Measurements from ENCODE around the gene MSH6. TPM values are rescaled to one million over a fixed set of nuclear protein-coding genes. Genes with fewer than 3 reads are reported as not detected.

The MSH6 gene
- total RNA-seq, 2 experiments from 2014 or later: 37.3 to 38.5 TPM

DNA sequence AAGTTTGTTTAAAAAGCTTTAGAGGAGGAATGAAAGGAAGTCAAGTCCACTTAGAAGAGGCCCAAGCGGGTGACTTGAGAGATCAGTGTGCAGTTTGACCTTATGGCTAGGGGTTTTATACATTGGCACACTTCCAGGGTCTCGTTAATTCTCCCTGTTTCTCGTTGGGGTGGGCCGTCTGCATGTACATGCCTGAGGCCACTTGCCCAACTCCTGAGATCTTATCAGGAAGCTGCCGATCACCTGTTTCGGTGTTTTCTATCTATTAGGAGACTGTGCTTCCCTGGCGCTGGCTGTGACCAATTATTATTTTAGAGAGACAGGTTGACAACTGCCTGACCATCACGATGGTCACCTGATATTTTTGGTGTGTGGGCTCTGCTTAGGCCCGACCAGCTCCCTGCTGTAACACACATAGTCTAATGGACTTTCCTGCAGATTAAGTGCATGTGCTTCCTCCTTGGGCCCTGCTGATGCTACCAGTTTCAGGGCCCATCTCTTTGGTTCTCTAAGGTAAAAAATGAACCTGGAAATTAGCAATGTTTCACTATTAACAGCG lies 31.0 kb upstream of the MSH6 start:
- ChIA-PET CTCF (interaction anchor here (0.5 to 3.2 kb wide), 2 partner anchors 16 to 146 kb away, joined by 4 to 14 read pairs; no protein-coding TSS in a partner anchor), POLR2A (no interaction called here)
- H3K9me3 Mint-ChIP-seq: no peaks in the 10 kb centered on the region
- no peak overlapping the region for H3K4me3 Mint-ChIP-seq
- Histone ChIP-seq H3K4me1 (ENCODE audit: insufficient read depth, low read length) (peaks cover 4% of the 10 kb centered on the region), H3K36me3 (ENCODE audit: insufficient read depth, low read length) (no peaks in the 10 kb centered on the region), H3K4me3 (ENCODE audit: low read length) (no peak overlapping the region), H3K27ac (ENCODE audit: low read depth in 1 of 2, low read length in 2 of 2) (no peak overlapping the region), H3K27me3 (ENCODE audit: control insufficient read depth in 1 of 2, insufficient read depth in 2 of 2, low read length in 2 of 2) (no peaks in the 10 kb centered on the region), H3K9me3 (ENCODE audit: control insufficient read depth in 1 of 2, insufficient read depth in 1 of 2, low read length in 2 of 2) (peaks cover 11 to 17% of the 10 kb centered on the region in 2 experiments)
- H3K27me3 Mint-ChIP-seq: no peaks in the 10 kb centered on the region
- DNase-seq: no peak
- no peak for ATAC-seq (ENCODE audit: poor library complexity)
- TF ChIP-seq CTCF (IDR thresholded peaks at IDR 0.05): no peak
- intact Hi-C loops (cut with DNase I, micrococcal nuclease): no loop called here
- no peaks in the 10 kb centered on the region for H3K36me3 Mint-ChIP-seq (ENCODE audit: low read depth)
- H3K4me1 Mint-ChIP-seq (ENCODE audit: low read depth): peaks cover 5% of the 10 kb centered on the region
- H3K27ac Mint-ChIP-seq: no peak overlapping the region

DNA sequence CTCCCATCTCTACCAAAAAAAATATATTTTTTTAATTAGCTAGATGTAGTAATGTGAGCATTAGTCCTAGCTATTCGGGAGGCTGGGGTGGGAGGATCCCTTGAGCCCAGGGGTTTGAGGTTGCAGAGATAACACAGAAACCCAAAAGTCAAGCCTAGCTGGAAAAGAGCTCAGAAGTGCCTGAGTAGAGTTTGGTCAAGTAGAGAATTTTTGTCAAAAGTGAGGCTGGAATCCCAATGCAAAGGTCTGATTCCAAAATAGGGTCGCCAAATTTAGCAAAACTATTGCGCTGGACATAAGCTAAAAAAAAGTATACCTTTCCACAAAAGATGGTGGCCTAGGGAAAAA lies 15.5 kb upstream of the MSH6 start:
- ATAC-seq (ENCODE audit: poor library complexity) (no peak), DNase-seq (no peak)
- no peaks in the 10 kb centered on the region for H3K36me3 ChIP-seq (ENCODE audit: insufficient read depth, low read length)
- POLR2A ChIA-PET: interaction anchor here (0.5 to 1.1 kb wide), 4 partner anchors 15 to 494 kb away, joined by 3 to 9 read pairs (median 6); partner anchors contain the start of gene MSH6
- H3K4me1 ChIP-seq (ENCODE audit: insufficient read depth, low read length): peaks cover 8% of the 10 kb centered on the region
- Mint-ChIP-seq H3K27me3 (peaks cover 4% of the 10 kb centered on the region), H3K36me3 (ENCODE audit: low read depth) (no peaks in the 10 kb centered on the region), H3K4me1 (ENCODE audit: low read depth) (peaks cover 4% of the 10 kb centered on the region), H3K9me3 (no peaks in the 10 kb centered on the region), H3K27ac (no peak overlapping the region), H3K4me3 (no peak overlapping the region)
- H3K27ac ChIP-seq (ENCODE audit: low read depth in 1 of 2, low read length in 2 of 2): no peak overlapping the region
- intact Hi-C loops (cut with DNase I, micrococcal nuclease): loop anchor here in 1 of 2 experiments (5.0 kb wide), 2 partner anchors 250 to 340 kb away; no protein-coding TSS in a partner anchor
- no peaks in the 10 kb centered on the region for H3K9me3 ChIP-seq (ENCODE audit: control insufficient read depth in 1 of 2, insufficient read depth in 1 of 2, low read length in 2 of 2)
- no peak overlapping the region for H3K4me3 ChIP-seq (ENCODE audit: low read length)
- CTCF ChIA-PET: interaction anchor here (0.6 to 1.5 kb wide), 19 partner anchors 9 to 761 kb away, joined by 3 to 14 read pairs (median 4); partner anchors contain the start of genes MSH2 and MSH6
- H3K27me3 ChIP-seq (ENCODE audit: control insufficient read depth in 1 of 2, insufficient read depth in 2 of 2, low read length in 2 of 2): no peaks in the 10 kb centered on the region
- no peak for TF ChIP-seq CTCF (IDR thresholded peaks at IDR 0.05)

GRCh38 chr2:47767880-47768609 lies 14.9 kb upstream of the MSH6 start:
- peak; percentile 42 to 81 (median 64) for DNase-seq
- Histone ChIP-seq H3K27me3 (ENCODE audit: control insufficient read depth in 1 of 2, insufficient read depth in 2 of 2, low read length in 2 of 2) (no peaks in the 10 kb centered on the region), H3K9me3 (ENCODE audit: control insufficient read depth in 1 of 2, insufficient read depth in 1 of 2, low read length in 2 of 2) (no peaks in the 10 kb centered on the region), H3K4me1 (ENCODE audit: insufficient read depth, low read length) (peaks cover 8% of the 10 kb centered on the region), H3K4me3 (ENCODE audit: low read length) (no peak overlapping the region), H3K27ac (ENCODE audit: low read depth in 1 of 2, low read length in 2 of 2) (no peak overlapping the region), H3K36me3 (ENCODE audit: insufficient read depth, low read length) (no peaks in the 10 kb centered on the region)
- Mint-ChIP-seq H3K27ac (no peak overlapping the region), H3K9me3 (no peaks in the 10 kb centered on the region), H3K27me3 (peaks cover 4% of the 10 kb centered on the region), H3K36me3 (ENCODE audit: low read depth) (no peaks in the 10 kb centered on the region), H3K4me3 (no peak overlapping the region), H3K4me1 (ENCODE audit: low read depth) (peaks cover 4% of the 10 kb centered on the region)
- ChIA-PET POLR2A (interaction anchor here (0.5 to 1.1 kb wide), 4 partner anchors 15 to 494 kb away, joined by 3 to 9 read pairs (median 6); partner anchors contain the start of gene MSH6), CTCF (interaction anchor here (0.6 to 1.5 kb wide), 20 partner anchors 9 to 760 kb away, joined by 3 to 14 read pairs (median 4); partner anchors contain the start of genes MSH2 and MSH6)
- intact Hi-C loops (cut with DNase I, micrococcal nuclease): loop anchor here in 1 of 2 experiments (1.0 to 5.0 kb wide), 3 partner anchors 251 to 432 kb away; no protein-coding TSS in a partner anchor
- ATAC-seq (ENCODE audit: poor library complexity): peak; percentile 86
- TF ChIP-seq CTCF (IDR thresholded peaks at IDR 0.05): peak; percentile 97
